ENCODE results near the gene CASQ2.
"Not testable (repeated sequence)": the region's sequence is repeated elsewhere in the genome, so short reads cannot be mapped to it uniquely, and the experiment has no call there.

Gene CASQ2

DNA sequence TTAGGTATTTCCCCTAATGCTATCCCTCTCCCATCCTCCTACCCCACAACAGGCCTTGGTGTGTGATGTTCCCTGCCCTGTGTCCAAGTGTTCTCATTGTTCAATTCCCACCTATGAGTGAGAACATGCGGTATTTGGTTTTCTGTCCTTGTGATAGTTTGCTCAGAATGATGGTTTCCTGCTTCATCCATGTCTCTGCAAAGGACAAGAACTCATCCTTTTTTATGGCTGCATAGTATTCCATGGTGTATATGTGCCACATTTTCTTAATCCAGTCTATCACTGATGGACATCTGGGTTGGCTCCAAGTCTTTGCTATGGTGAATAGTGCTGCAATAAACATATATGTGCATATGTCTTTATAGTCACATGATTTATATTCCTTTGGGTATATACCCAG is 10.6 kb upstream of the CASQ2 start:
- not testable (repeated sequence) for DNase-seq

DNA sequence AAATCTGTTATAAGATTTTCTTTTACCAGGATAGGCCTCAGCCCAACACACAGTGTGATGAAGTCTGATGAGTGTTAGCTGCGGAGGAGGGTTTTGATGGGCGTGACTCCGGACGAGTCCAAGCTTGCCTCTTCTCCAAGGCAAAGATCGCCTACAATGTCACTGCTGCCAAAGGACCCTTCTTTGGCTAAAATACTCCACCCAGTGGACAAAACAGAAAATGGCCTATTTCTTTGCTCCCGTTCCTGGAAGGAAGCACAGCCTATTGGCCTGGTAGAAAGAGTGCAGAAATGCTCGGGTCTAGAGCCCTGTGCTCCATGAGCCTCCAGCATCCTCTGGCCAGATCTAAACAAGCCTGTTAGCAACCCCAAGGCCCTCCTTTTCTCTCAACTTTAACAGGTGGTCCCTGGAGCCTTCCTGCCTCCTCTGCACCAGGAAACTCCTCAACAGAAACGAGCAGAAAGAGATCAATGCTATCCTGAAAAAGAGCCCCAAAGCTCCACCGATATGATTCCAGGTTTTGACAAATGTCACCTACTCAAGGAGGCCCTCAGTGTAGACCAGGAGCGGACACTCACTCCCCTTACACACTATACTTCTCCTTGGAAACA is 3.4 kb upstream of the CASQ2 start:
- DNase-seq, result peak; percentile 85

DNA sequence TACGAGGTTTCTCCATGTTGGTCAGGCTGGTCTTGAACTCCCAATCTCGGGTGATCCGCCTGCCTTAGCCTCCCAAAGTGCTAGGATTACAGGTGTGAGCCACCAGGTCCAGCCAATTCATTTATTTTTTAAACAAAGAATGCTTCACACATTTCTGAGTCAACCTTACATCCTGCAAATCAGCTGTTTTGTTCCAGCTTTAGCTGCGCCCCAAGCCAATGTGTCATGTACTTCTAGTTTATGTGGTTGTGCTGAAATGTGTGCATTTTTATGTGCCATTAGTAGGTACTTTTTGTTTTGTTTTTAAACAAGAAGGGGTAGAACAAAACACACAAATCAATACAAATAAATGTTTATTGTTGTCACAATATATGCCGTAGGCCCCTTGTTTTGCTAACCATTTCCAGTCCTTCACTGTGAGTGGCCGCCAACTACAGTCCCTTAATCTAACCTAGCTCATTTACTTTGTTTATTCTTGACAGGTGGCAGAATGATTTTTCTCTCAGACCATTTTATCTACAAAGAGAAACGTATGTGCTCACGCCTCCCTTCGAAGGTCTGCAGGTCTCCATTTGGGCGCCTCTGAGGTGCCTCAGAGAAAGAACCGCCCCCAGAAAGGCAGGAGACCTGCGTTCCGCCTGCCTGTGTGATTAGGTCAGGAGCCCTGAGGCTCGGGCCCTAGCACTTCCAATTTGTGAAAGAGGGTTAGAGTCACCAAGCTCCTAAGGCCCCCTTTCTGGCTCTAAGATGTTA is 2.8 kb upstream of the CASQ2 start:
- DNase-seq, result no peak

DNA sequence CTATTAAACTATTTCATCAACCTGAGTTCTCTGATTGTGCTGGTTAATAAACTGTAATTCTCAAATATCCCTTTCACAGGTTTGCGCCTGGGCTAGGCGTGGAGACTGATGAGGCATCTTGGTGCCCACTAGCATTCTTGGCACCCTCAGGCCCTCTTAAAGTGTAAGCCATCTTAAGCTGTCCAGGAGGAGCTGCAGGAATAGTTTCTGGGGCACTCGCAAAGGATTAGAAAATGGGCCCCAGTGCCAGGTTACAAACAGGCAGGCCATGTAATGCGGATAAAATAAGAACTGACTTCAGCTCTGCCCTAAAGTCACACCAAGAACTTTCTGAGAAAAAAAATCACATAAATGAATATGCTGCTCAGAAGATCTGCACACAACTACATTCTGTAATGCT is 1.1 kb downstream of the CASQ2 start:
- DNase-seq, result no peak

DNA sequence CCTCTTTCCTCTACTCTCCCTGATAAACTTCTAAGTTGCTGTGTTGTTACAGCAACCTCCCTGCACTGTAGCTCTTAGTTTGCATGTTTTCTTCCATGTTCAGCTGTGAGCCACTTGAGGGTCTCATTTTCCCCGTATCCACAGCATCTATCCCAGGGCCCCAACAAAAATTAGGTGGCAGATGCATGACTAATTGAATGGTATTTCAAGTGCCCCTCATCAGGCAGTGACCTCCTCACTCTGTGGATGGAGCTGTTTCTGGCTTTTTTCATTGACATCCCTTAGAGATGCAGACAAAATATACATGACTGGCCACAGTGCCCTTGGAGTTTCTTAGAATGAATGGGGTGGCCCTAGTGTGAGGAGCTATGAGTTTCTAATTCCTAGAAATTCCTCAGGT is 3.4 kb downstream of the CASQ2 start:
- DNase-seq, result no peak

DNA sequence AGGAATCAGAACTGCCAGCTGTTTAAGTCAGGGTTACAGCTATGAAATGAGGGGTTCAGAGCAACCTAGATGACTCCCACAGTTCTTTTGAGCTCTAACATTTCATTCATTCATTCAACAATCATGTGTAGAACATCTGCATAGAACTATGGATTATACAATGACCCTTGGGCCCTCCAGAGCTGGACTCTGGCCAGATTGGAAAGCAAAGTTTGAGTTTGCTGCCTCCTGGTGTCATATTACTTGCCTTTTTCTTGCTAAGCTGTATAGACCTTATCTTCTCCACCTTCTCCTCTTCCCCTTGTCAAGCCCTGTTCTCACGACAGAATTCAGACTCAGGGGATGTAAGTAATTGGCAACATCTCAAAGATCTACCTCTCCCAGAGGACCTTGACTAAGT is 4.0 kb downstream of the CASQ2 start:
- DNase-seq, result peak; percentile 45

DNA sequence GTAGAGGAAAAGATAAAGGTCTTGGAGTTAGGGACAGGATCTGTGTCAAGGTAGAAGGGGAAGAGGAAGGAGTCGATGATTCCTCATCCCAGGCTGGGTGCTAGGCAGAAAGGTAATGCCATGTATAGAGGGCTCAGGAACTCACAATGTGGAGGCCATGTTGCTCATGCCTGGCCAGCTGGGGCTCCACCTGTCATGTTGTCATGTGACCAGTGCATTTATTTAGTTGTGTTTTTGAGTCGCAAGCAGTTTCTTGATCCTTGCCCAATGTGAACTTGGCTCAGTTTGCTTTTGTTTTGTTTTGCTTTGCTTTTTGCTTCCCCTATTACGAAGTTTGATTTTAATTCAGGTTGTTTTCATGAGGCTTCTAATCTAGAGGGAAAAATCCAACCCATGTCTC is 5.7 kb downstream of the CASQ2 start:
- no peak for DNase-seq

DNA sequence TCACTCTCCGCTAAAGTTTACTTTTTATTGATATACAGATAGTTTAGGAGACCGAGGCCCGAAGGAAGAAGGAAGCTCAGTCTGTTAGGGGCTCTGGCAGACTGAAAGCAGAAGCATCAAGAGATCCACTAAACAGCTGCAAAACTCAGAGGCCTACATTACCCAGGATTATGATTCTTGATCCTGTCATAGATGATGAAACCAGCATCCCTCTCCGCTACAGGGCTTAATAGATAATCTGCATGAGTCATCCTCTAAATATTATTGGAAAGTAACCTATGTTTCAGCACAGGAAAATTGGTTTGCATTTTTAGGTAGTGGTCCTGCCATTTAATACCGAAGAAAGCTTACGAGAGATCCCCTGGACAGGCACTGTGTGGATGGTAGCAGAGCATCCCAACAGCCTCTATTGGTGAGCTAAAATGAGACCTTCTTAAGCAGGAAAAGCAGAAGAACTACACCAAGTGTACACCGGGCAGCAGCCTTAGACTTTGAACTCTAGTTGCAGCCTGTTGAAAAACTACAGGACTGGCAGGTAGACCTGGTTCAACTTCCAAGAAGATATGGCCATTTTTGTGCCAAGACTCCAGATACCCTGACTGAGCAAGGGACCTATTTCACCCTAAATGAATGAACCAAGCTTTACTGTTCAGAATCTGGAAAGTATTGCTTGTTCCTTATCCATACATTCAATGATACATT is 6.8 kb downstream of the CASQ2 start:
- DNase-seq, result no peak

DNA sequence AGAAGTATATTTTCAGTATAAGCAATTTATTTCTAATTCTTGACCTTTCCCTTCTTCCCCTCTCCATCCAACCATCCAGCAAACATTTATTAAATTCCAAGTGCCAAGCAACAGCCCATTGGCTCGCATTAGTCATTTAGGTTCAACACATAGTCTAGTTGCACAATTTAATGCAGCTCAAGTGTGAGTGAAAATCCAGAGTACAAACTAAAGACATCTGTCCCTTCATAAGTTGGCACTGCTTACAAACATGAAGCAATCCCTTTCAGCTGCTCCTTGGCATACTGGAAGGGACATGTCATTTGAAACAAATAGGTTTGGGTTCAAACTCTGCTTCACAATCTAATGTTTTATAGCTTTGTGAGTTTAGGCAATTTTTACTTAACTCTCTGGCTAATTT is 10.7 kb downstream of the CASQ2 start:
- DNase-seq, result no peak

DNA sequence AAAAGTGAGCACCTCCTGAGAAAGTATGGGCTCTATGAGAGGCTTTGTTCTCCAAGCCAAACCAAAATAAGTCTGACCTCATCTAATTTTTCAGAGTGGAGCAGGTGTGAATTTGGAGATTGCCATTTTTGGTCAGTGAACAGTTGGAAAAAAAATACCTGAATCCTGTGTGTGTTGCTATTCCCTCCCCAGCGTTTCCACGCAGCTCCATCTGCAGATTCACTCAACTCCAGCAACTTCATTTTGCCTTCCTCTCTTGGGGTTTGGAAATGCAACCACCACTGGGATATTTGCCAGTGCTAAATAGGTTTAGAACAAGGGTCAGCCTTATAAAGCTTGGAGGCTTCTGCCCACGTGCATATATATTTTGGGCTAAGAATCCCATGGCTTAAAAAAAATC is 11.2 kb downstream of the CASQ2 start:
- DNase-seq, result no peak

DNA sequence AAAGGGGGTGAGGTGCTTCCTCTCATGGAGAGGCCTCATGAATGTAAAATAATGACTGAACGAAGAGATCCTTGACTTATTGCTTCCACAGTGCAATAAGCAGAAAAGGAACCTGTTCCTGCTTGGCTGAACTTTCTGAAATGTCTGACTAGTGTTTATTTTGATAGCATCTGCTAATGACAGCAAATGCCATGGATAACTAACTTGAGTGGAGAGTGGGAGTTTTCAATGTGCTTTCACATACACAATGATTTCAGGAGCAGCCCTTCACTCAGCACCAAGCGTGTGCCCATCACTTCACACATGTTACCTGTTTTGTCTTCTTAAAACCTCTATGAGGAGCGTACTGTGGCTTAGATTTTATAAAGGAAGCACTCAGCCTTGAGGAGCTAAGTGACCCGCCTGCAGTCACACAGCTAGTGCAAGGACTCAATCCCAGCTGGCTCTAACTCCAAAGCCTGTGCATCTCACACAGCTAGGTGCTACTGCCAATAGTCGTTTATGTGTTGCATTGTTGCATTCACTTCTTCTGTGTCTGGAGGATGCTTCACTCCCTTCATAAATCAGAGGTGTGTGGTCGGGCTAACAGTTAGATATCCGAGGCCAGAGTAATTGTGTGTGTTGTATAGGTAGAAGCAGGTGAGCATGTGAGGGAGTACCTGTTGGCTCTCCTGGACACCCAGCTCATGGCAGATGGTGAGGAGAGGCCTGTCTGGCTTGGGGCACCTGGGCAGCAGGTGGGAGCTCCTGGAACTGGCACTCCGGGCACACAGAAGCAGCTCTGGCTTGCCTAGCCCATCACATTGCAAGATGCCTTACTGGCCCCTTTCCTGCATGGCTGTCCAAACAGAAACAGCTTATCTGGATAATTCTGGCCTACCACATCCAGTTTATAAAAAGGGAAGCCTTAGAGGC is 12.8 kb downstream of the CASQ2 start:
- no peak for DNase-seq

DNA sequence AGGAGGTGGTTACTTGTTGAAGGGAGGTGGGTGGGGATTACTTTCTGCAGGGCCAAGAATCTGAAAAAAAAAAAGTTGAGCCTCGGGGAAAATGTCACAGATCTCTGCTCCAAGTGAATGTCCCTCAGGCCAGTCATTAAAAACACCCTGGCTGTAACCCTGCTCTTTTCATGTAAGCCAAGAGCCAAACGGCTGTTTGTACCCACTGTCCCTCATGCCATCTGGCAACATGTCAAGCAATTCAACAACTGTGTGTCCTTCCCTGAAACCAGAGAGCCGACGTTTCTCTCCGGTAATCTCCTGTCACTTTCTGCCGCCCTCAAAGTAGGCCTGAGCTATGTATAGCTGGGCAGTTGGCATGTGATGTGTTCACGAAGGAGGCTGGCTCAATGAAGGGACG is 14.7 kb downstream of the CASQ2 start:
- DNase-seq, result no peak

DNA sequence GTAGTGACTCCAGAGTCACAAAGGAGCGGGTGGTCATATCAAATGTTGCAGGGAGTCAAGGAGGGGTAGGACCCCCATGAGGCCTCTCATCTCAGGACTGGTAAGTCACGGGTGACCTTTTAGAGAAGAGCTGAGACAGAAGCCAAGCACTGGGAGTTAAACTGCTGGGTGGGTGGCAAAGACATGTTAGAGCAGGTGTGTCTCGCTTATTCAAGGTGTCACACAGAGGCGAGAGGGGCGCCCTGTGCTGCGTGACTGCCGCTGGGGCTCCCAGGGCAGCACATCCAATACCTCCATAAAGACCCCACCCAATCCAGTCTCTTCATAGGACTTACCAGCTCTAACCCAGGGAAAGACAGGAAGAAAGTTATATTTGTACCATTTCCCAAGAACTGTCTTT is 15.2 kb downstream of the CASQ2 start:
- DNase-seq, result no peak

DNA sequence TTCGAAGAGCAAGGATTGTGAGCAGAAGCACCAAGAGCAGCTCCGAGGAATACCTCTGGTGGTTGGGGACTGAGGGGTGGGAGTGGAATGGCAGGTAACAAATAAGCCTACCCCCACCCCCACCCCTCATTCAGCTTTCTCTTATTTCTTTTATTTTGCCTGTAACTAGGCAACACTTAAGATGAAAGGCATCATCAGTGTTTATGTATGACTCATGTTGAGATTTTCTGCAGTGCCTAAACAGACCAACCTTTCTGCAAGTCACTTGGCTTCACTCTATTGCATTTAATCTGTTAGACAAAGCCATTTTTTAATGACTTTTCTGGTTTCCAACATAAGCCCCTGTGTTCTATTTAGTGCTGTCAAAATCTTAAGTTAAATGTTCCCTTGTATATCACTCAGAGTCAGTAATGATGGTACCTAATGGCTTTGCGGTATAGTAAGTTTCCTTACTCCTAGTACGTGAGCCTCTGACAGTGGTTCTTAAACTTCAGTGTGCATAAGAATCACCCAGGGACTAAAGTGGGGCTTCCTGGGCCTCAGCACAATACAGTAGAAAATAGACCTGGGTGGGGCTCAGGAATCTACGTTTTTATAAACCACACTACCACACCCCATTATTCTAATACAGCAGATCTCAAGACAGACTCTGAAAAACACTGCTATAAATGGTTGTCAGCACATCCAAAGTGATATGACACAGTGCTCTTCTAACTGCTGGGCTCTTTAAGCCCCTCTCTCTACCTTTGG is 19.9 kb downstream of the CASQ2 start:
- DNase-seq, result no peak

DNA sequence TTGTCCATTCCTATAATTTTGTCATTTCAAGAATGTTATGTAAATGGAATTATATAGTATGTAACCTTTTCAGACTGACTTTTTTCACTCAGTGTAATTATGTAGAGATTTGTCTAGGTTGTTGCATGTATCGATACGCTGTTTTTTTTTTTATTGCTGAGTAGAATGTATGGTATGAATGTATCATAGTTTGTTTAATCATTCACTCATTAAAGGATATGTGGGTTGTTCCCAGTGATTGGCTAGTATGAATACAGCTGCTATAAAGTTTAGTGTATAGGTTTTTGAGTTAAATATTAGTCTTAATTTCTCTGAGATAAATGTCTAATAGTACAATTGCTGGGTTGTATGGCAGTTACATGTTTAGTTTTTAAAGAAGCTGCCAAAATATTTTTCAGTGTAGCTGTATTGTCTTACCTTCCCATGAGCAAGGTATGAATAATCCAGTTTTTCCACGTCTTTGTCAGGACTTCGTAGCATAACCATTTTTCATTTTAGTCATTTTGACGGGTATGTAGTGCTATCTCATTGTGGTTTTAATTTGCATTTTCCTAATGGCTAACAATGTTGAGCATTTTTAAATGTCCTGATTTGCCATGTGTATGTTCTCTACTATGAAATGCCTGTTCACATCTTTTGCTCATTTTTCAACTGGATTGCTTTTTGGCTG is 22.4 kb downstream of the CASQ2 start:
- no peak for DNase-seq

DNA sequence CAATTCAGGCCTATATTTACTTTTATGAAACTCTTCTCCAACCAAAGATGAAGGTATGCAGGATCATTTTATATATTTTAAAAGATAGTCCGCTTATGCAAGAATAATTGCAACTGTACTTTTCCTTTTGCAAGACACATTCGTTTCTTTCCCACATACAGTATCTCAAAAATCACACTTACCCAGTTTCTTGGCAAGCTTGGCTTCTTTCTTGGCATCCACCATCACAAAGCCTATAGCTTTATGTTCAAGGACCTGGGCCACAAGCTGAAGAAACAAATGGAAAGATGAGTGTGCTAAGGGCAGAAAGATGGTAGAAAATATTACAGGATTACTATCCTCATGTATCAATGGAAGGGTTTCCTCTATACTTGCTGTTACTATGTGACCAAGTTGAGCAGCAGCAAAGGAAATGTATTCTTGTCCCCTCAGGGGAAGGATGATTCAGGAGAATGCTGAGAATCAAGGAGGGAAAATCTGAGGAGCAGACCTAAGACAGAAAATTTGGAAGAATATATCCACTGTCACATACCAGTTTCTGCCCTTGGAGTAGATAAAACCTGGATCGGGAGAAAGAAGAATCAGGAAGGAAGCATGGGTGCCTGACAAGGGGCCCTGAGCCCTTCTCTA is 23.8 kb downstream of the CASQ2 start:
- no peak for DNase-seq

DNA sequence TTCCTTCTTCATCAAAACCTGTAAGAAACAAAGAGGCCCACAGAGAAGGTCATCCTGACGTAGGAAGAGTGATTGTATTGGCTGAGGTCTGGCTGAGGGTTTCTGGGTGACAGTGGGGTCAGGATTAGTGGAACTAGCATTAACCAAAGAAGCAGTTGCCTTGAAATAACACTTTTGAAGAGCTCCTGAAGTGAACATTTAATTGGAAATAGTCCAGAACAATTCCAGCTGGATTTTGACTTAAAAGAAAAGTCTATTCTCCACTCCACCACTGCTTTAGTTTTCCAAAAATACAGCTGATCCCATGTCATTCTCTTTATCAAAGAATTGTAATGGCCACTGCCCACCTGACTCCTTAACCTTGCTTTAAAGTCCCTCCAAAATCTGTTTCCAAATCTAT is 27.7 kb downstream of the CASQ2 start:
- DNase-seq, result no peak

DNA sequence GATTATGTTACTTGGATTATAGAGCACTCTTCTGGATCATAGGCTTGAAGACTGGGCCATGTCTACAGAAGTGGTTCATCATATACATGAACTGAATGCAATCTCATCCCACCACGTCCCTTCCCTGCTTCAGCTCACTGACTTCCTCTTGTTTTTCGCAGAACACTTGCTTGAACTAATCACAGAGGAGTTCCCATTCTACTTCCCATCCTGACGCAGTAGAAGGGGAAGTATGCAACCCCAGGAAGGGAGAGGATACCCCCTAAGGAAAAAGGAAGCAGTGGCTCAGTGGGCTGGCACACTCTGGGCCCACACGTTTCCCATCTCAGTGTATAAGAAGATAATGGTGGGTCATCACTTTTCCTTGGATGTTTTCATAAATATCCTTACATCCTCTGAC is 36.2 kb downstream of the CASQ2 start:
- no peak for DNase-seq

DNA sequence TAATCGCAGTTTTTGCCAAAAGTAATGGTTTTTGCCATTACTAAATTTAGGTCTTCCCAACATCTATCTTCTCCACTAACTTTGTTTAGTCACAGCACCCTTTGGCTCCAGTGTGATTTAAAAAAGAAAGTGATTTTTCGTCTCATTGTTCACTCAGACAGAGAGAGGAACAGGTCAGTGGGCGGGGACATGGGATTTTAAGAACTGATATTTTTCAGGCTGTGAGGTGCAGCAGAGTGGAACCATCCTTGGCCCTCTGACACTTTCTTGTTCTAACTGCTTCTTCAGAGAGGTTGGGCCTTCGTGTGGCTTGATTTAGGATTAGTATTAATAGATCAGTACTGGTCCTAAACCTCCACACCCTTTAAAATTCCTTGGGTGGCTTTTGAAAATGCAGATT is 38.8 kb downstream of the CASQ2 start:
- DNase-seq, result no peak

DNA sequence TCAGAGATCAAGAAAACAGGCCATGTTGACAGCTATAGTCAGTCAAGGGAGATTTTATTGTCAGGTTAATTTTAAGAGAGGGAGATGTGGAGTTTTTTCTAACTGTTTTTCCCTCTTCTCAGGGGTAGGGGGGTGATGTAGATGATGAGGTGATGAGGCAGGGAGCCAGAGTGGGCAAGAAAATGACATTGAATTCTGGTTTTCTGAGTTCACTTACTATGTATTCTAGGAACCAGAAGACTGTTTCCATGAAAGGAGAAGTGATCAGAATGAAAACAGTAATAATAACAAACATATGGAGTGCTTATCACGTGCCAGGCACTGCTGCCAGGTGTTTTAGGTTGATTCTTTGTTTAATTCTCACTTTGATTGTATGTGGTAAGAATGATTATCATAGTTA is 40.2 kb downstream of the CASQ2 start:
- no peak for DNase-seq

DNA sequence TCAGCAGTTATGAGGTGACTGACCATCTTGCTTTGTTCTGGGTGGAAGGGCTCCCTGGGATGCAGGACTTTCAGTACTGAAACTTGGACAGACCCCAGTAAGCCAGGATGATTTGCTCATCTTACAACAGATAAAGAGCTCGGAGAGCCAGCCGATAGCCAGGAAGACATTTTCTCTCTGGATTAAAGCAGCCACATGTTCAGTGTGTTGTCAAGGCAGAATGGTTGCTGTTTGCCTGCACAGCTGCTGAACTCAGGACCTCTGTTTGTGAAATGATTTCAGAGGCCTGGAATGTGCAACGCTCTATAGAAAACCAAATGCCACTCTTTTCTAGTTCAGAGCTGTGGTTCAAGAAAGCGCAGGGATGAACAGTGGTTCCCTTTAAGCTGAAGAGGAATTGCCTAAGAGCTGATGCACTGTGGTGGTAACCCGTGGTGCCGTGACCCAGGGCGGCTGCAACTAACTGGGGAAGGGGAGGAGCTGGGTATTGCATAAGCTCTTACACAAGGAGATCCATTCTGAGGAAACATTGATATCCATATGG is 40.7 kb downstream of the CASQ2 start:
- DNase-seq, result peak; percentile 67

All from hematopoietic multipotent progenitor cell treated with erythropoietin and hydrocortisone succinate and interleukin-3 and kit ligand, for 6 days (in vitro differentiated cells).